Endothelial cell of umbilical vein (primary cell): Measurements from ENCODE around the gene C5. TPM values are rescaled to one million over a fixed set of nuclear protein-coding genes. Genes with fewer than 3 reads are reported as not detected.

Experiments used
- BruUV-seq: library from RNA; stranded (reverse); fragments of 400-500 nt; replicated peaks from 2 replicates; lab custom pipeline; 2021; lab: Mats Ljungman, UMichigan
- CTCF ChIA-PET: fragments of 300-600, 350-600 bp; sonication (Branson Sonifier 250); formaldehyde crosslinking; loops from one replicate; lab custom pipeline; 2021; ENCODE audit warnings: antibody characterized with exemption, inconsistent platforms; lab: Charles Lee
- POLR2A ChIA-PET: fragments of 300-600, 350-600 bp; sonication (Branson Sonifier 250); formaldehyde crosslinking; loops from one replicate; lab custom pipeline; 2021; ENCODE audit warnings: antibody characterized with exemption, inconsistent platforms; lab: Charles Lee
- DNase-seq: peaks from one replicate; pipeline ENCODE4 v3.0.0-alpha.2; 2011; ENCODE audit warnings: low read depth, low spot score
- FAIRE-seq: peaks from 2 replicates; lab custom pipeline; 2011; peaks lifted over from hg19 to GRCh38; lab: Jason Lieb, UNC
- H2AFZ ChIP-seq: 2 replicates; pipeline ENCODE4 v1.6.0; 2012; ENCODE audit warnings: low read depth, low read length, control low read depth, inconsistent platforms
- H3K27ac ChIP-seq: 2 replicates; pipeline ENCODE4 v1.5.1; 2011; ENCODE audit warnings: low read depth, mild to moderate bottlenecking, control low read depth, low read length, moderate library complexity; ENCODE audit not compliant: insufficient read depth
- H3K27me3 ChIP-seq, 2 experiments: 2 replicates each; pipeline versions ENCODE4 v1.6.0 to v1.6.1; 2011; ENCODE audit warnings: low read length in 2 of 2, mixed read lengths in 1 of 2; ENCODE audit not compliant: control insufficient read depth in 2 of 2, insufficient read depth in 2 of 2
- H3K36me3 ChIP-seq, 2 experiments: 2 replicates in 1 of 2; 3 replicates in 1 of 2; pipeline ENCODE4 v1.5.1; 2011; ENCODE audit warnings: low read length in 2 of 2, mild to moderate bottlenecking in 1 of 2, moderate library complexity in 1 of 2; ENCODE audit not compliant: control insufficient read depth in 2 of 2, insufficient read depth in 2 of 2; ENCODE audit errors: extremely low read depth in 1 of 2
- H3K4me1 ChIP-seq: 3 replicates; pipeline ENCODE4 v1.5.1; 2011; ENCODE audit warnings: mild to moderate bottlenecking, low read length; ENCODE audit not compliant: control insufficient read depth, insufficient read depth; ENCODE audit errors: extremely low read depth
- H3K4me2 ChIP-seq: 2 replicates; pipeline ENCODE4 v1.6.1; 2011; ENCODE audit warnings: low read length, control low read depth, mixed read lengths; ENCODE audit not compliant: insufficient read depth
- H3K4me3 ChIP-seq, 3 experiments: fragments of 200-600 bp in 1 of 3; sonication (generic), shearing (Covaris generic) in 1 of 3; replicated peaks in 1 of 3; 2 replicates each; pipeline ENCODE4 v1.5.1; 2011 to 2016; ENCODE audit warnings: control low read depth in 3 of 3, low read length in 3 of 3, mild to moderate bottlenecking in 2 of 3, inconsistent platforms in 1 of 3, low read depth in 1 of 3, moderate library complexity in 1 of 3; ENCODE audit not compliant: insufficient read depth in 1 of 3
- H3K79me2 ChIP-seq: 2 replicates; pipeline ENCODE4 v1.6.0; 2012; ENCODE audit warnings: low read length, inconsistent platforms; ENCODE audit not compliant: control insufficient read depth, insufficient read depth
- H3K9ac ChIP-seq: replicated peaks from 2 replicates; pipeline ENCODE3; 2011; ENCODE audit warnings: low read length, control low read depth; ENCODE audit not compliant: insufficient read depth; ENCODE audit errors: extremely low read depth
- H3K9me1 ChIP-seq: replicated peaks from 3 replicates; pipeline ENCODE4 v1.6.0; 2011; ENCODE audit warnings: mild to moderate bottlenecking, low read length; ENCODE audit not compliant: control insufficient read depth, insufficient read depth; ENCODE audit errors: extremely low read depth
- H3K9me3 ChIP-seq: replicated peaks from 2 replicates; pipeline ENCODE4 v1.5.1; 2012; ENCODE audit warnings: low read length, inconsistent platforms; ENCODE audit not compliant: control insufficient read depth, insufficient read depth
- H4K20me1 ChIP-seq: replicated peaks from 2 replicates; pipeline ENCODE3; 2011; ENCODE audit warnings: mild to moderate bottlenecking, low read length; ENCODE audit not compliant: control insufficient read depth, insufficient read depth; ENCODE audit errors: extremely low read depth
- EZH2 ChIP-seq: IDR thresholded peaks from 2 replicates; pipeline ENCODE4 v1.6.1; 2012; ENCODE audit warnings: borderline replicate concordance, low read depth, mild to moderate bottlenecking, moderate library complexity, low read length, inconsistent platforms; ENCODE audit not compliant: severe bottlenecking
- FOS ChIP-seq: IDR thresholded peaks from 2 replicates; pipeline ENCODE4 v1.6.1; 2011; ENCODE audit warnings: mild to moderate bottlenecking, low read length, moderate library complexity, borderline replicate concordance; ENCODE audit not compliant: insufficient read depth
- GATA2 ChIP-seq: IDR thresholded peaks from 2 replicates; pipeline ENCODE4 v1.7.0; 2011; ENCODE audit warnings: low read depth, mild to moderate bottlenecking, moderate library complexity, mixed read lengths, low read length; ENCODE audit not compliant: insufficient read length, insufficient read depth
- MAX ChIP-seq: IDR thresholded peaks from 2 replicates; pipeline ENCODE4 v1.6.1; 2011; ENCODE audit not compliant: insufficient read depth, insufficient read length
- MYC ChIP-seq: IDR thresholded peaks from one replicate; pipeline ENCODE4 v1.6.1; 2011; ENCODE audit warnings: mild to moderate bottlenecking, low read depth, low read length
- POLR2A ChIP-seq: IDR thresholded peaks from 2 replicates; pipeline ENCODE4 v1.6.1; 2012; ENCODE audit warnings: low read depth, mild to moderate bottlenecking, control low read depth, low read length
- POLR2AphosphoS5 ChIP-seq: IDR thresholded peaks from 2 replicates; pipeline ENCODE4 v1.6.1; 2012; ENCODE audit warnings: low read depth, mild to moderate bottlenecking, control low read depth, low read length, moderate library complexity; ENCODE audit not compliant: insufficient read depth
- dilution Hi-C: fragments of 300-500 bp; cut with MboI; formaldehyde crosslinking; loops from one replicate; pipeline ENCODE4 v1.15.0; 2019; ENCODE audit warnings: low sequenced_read_pairs; ENCODE audit not compliant: extremely low pct_ligation_motif_present
- intact Hi-C: fragments of 100-400 bp; cut with micrococcal nuclease; formaldehyde crosslinking; loops from one replicate; pipeline ENCODE4 v1.10.0; 2022
- polyA plus RNA-seq, 4 experiments: library from polyadenylated mRNA; depleted of rRNA in 3 of 4; stranded (reverse) in 3 of 4; unstranded in 1 of 4; fragments of >200 nt; gene quantifications; 2 replicates each; pipeline versions ENCODE4 v1.2.1 to v1.2.3, GENCODE V29; 2011 to 2012; ENCODE audit warnings: missing spikeins in 1 of 4
- total RNA-seq: library from RNA; stranded (reverse); gene quantifications from 2 replicates; pipeline ENCODE4 v1.2.3, GENCODE V29; 2021

The C5 gene
- total and polyA plus RNA-seq, 2 donors (not counting 3 experiments of a cell fraction or from before 2014, with no cell fraction given) = 0.79 to 1.6 TPM

GRCh38 chr9:120927269-120928014, 122.6 kb downstream of the C5 start:
- Histone ChIP-seq H3K4me1 (peaks cover 38% of the 10 kb centered on the region), H3K79me2 (no peaks in the 10 kb centered on the region), H3K27ac (no peak overlapping the region), H3K4me2 (no peak overlapping the region), H4K20me1 (no peaks in the 10 kb centered on the region), H3K36me3 (no peaks in the 10 kb centered on the region), H3K9me3 (no peaks in the 10 kb centered on the region), H3K4me3 (no peak overlapping the region), H3K9ac (no peak overlapping the region), H2AFZ (no peak overlapping the region), H3K9me1 (no peaks in the 10 kb centered on the region), H3K27me3 (no peaks in the 10 kb centered on the region)
- POLR2A ChIA-PET = no interaction called here
- TF ChIP-seq EZH2 = no peak
- TF ChIP-seq MYC = no peak
- no peak for TF ChIP-seq MAX
- TF ChIP-seq POLR2AphosphoS5 = no peak
- TF ChIP-seq GATA2 = no peak
- TF ChIP-seq POLR2A = no peak
- TF ChIP-seq FOS = no peak
- no TSS peak for BruUV-seq
- dilution Hi-C loops (no loop called here), intact Hi-C loops (no loop called here)
- no peak for DNase-seq
- FAIRE-seq = no peak
- CTCF ChIA-PET = no interaction called here

- Histone ChIP-seq H3K27me3 (no peaks in the 10 kb centered on the region), H3K4me3 (no peak within 1 kb of the TSS), H3K9ac (peak within 1 kb of the TSS; percentile 13), H3K9me3 (no peaks in the 10 kb centered on the region), H3K36me3 (no peaks in the 10 kb centered on the region), H3K4me1 (peaks cover 29% of the 10 kb centered on the region), H3K9me1 (no peaks in the 10 kb centered on the region), H2AFZ (no peak within 1 kb of the TSS), H3K4me2 (no peak within 1 kb of the TSS), H3K79me2 (no peaks in the 10 kb centered on the region), H4K20me1 (no peaks in the 10 kb centered on the region), H3K27ac (peak within 1 kb of the TSS; percentile 52)
- ChIA-PET POLR2A (no interaction called here), CTCF (interaction anchor here (0.9 to 1.0 kb wide), 3 partner anchors 9 to 10 kb away, joined by 3 to 4 read pairs (median 4); no protein-coding TSS in a partner anchor)
- intact Hi-C loops = no loop called here
- FAIRE-seq (no peak), DNase-seq (no peak)
- dilution Hi-C loops = no loop called here
- TF ChIP-seq GATA2 (no peak), POLR2A (no peak), EZH2 (no peak)
- BruUV-seq = no TSS peak
Measured at GRCh38 chr9:120926397-120926928, 123.6 kb downstream of the C5 start, which contains the start of gene TRAF1. TRAF1 (minus strand) TSS chr9:120926796; CDS start chr9:120926075, 721 bp downstream.
